Chondrocyte (in vitro differentiated cells): ENCODE measurements around the gene AKR1B15. TPM values are rescaled to one million over a fixed set of nuclear protein-coding genes. Genes with fewer than 3 reads are reported as not detected.

Source experiments
- DNase-seq: peaks from one replicate; pipeline ENCODE4 v3.0.0; 2021; ENCODE audit warnings: mixed read lengths, low spot score
- H3K27ac Mint-ChIP-seq: one replicate; pipeline ENCODE4 v1.8.0; 2021; ENCODE audit warnings: mild to moderate bottlenecking, moderate library complexity, mixed read lengths; ENCODE audit not compliant: unreplicated experiment
- H3K27me3 Mint-ChIP-seq: 2 replicates; pipeline ENCODE4 v1.8.0; 2021; ENCODE audit warnings: low read depth, mixed read lengths
- H3K36me3 Mint-ChIP-seq: 2 replicates; pipeline ENCODE4 v1.8.0; 2021; ENCODE audit warnings: low read depth, mixed read lengths
- H3K4me1 Mint-ChIP-seq: 2 replicates; pipeline ENCODE4 v1.8.0; 2021; ENCODE audit warnings: low read depth, mild to moderate bottlenecking, mixed read lengths
- H3K4me3 Mint-ChIP-seq: one replicate; pipeline ENCODE4 v1.8.0; 2021; ENCODE audit warnings: mild to moderate bottlenecking, moderate library complexity, mixed read lengths; ENCODE audit not compliant: unreplicated experiment
- H3K9me3 Mint-ChIP-seq: 2 replicates; pipeline ENCODE4 v1.8.0; 2021; ENCODE audit warnings: low read depth, mixed read lengths
- CTCF ChIP-seq: fragments of 200-600 bp; sonication (generic); IDR thresholded peaks from 2 replicates; pipeline ENCODE4 v1.5.0; 2021; ENCODE audit warnings: antibody characterized with exemption, mild to moderate bottlenecking, moderate library complexity
- total RNA-seq: library from RNA; stranded (reverse); gene quantifications from 3 replicates; pipeline ENCODE4 v1.2.1, GENCODE V29; 2021

Gene AKR1B15
- total RNA-seq, 1 donor from 2014 or later = not detected

GRCh38 chr7:134584290-134584689 is 35.4 kb downstream of the AKR1B15 start:
- H3K36me3 Mint-ChIP-seq = peaks cover 2% of the 10 kb centered on the region
- TF ChIP-seq CTCF = no peak

GRCh38 chr7:134585897-134586296 is 37.0 kb downstream of the AKR1B15 start:
- no peak for TF ChIP-seq CTCF

More at GRCh38 chr7:134584290-134584689, 35.4 kb downstream of the AKR1B15 start:
- Mint-ChIP-seq H3K27me3 (peaks cover 49% of the 10 kb centered on the region), H3K4me3 (no peak overlapping the region), H3K27ac (no peak overlapping the region), H3K4me1 (no peaks in the 10 kb centered on the region), H3K9me3 (no peaks in the 10 kb centered on the region)
- no peak for DNase-seq

GRCh38 chr7:134587750-134588149 is 38.8 kb downstream of the AKR1B15 start:
- Mint-ChIP-seq H3K36me3 (peaks cover 3% of the 10 kb centered on the region), H3K9me3 (peaks cover 14% of the 10 kb centered on the region), H3K27ac (no peak overlapping the region), H3K4me1 (no peaks in the 10 kb centered on the region), H3K27me3 (peaks cover 22% of the 10 kb centered on the region), H3K4me3 (no peak overlapping the region)
- DNase-seq = no peak
- no peak for TF ChIP-seq CTCF

More at GRCh38 chr7:134585897-134586296, 37.0 kb downstream of the AKR1B15 start:
- Mint-ChIP-seq H3K4me3 (no peak overlapping the region), H3K27me3 (peaks cover 37% of the 10 kb centered on the region), H3K4me1 (no peaks in the 10 kb centered on the region), H3K9me3 (no peaks in the 10 kb centered on the region), H3K36me3 (peaks cover 2% of the 10 kb centered on the region), H3K27ac (no peak overlapping the region)
- DNase-seq = no peak

GRCh38 chr7:134589491-134589941 is 40.6 kb downstream of the AKR1B15 start:
- Mint-ChIP-seq H3K4me3 (no peak overlapping the region), H3K27ac (no peak overlapping the region), H3K4me1 (peaks cover 11% of the 10 kb centered on the region), H3K36me3 (peaks cover 6% of the 10 kb centered on the region), H3K27me3 (peaks cover 13% of the 10 kb centered on the region), H3K9me3 (peaks cover 20% of the 10 kb centered on the region)
- DNase-seq = no peak
- TF ChIP-seq CTCF = no peak

GRCh38 chr7:134593530-134594392 is 44.9 kb downstream of the AKR1B15 start:
- Mint-ChIP-seq H3K9me3 (peaks cover 23% of the 10 kb centered on the region), H3K27me3 (no peaks in the 10 kb centered on the region), H3K36me3 (peaks cover 4% of the 10 kb centered on the region), H3K27ac (peak overlapping the region; percentile 69), H3K4me1 (peaks cover 14% of the 10 kb centered on the region), H3K4me3 (no peak overlapping the region)
- no peak for TF ChIP-seq CTCF
- no peak for DNase-seq
